PC-9 (cell line): ENCODE measurements around the gene ARHGAP35.

ENCODE experiments used
- EZH2 ChIP-seq: fragments of 200-600 bp; sonication (generic); IDR thresholded peaks from 2 replicates; pipeline ENCODE4 v1.8.0; 2017; ENCODE audit warnings: antibody characterized with exemption, low read depth
- TF ChIP-seq, protein P1 (sequence below): fragments of 200-600 bp; sonication (generic); conservative IDR thresholded peaks from 2 replicates; pipeline ENCODE4 v1.6.1; 2017; ENCODE audit warnings: mixed run types, antibody characterized with exemption, mild to moderate bottlenecking, moderate library complexity

DNA sequence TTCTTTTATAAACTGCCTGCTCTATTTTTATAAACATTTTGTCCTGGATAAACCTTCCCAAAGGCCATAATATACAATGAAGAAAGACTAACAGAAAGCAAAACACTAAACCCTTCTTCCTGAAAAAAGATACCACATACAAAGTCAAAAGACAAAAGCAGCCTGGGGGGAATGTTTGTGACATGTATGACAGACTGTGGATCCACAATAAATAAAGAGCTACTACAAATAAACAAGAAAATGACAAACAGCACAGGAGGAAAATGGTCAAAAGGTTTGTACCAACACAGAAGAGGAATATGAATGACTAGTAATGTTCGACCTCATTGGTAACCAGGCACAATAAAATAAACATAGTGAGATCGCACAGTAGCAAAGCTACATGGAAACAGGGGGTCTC, 29.9 kb upstream of the ARHGAP35 start:
- TF ChIP-seq, protein P1, sequence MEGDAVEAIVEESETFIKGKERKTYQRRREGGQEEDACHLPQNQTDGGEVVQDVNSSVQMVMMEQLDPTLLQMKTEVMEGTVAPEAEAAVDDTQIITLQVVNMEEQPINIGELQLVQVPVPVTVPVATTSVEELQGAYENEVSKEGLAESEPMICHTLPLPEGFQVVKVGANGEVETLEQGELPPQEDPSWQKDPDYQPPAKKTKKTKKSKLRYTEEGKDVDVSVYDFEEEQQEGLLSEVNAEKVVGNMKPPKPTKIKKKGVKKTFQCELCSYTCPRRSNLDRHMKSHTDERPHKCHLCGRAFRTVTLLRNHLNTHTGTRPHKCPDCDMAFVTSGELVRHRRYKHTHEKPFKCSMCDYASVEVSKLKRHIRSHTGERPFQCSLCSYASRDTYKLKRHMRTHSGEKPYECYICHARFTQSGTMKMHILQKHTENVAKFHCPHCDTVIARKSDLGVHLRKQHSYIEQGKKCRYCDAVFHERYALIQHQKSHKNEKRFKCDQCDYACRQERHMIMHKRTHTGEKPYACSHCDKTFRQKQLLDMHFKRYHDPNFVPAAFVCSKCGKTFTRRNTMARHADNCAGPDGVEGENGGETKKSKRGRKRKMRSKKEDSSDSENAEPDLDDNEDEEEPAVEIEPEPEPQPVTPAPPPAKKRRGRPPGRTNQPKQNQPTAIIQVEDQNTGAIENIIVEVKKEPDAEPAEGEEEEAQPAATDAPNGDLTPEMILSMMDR = no peak
- no peak for TF ChIP-seq EZH2
